IMR-90 (cell line): ENCODE measurements around the gene SPIN1. TPM values are rescaled to one million over a fixed set of nuclear protein-coding genes. Genes with fewer than 3 reads are reported as not detected.
"Not testable (repeated sequence)": the region's sequence is repeated elsewhere in the genome, so short reads cannot be mapped to it uniquely, and the experiment has no call there.

Source experiments
- ATAC-seq: fragments of 200-7000 bp; cut with Tn5 transposase; 2 replicates; pipeline ENCODE4 v1.9.1; 2020; ENCODE audit warnings: low read depth, mild to moderate bottlenecking, moderate library complexity
- BruUV-seq: library from RNA; stranded (reverse); fragments of 400-500 nt; replicated peaks from 2 replicates; lab custom pipeline; 2021; lab: Mats Ljungman, UMichigan
- CTCF ChIA-PET: fragments of 300-600 bp; formaldehyde crosslinking; extraction: SDS; loops from one replicate; lab custom pipeline; 2021; ENCODE audit warnings: antibody characterized with exemption; lab: Yijun Ruan, JAX
- POLR2A ChIA-PET: fragments of 300-600 bp; sonication (Branson Sonifier 250); formaldehyde crosslinking; loops from one replicate; lab custom pipeline; 2022; ENCODE audit warnings: antibody characterized with exemption; ENCODE audit not compliant: unreplicated experiment; lab: Charles Lee
- DNase-seq: peaks from one replicate; pipeline ENCODE4 v3.0.0; 2013
- H2AFZ ChIP-seq: replicated peaks from 2 replicates; pipeline ENCODE3; 2013; ENCODE audit warnings: low read length, mild to moderate bottlenecking; ENCODE audit not compliant: poor library complexity
- H2AK5ac ChIP-seq: 2 replicates; pipeline ENCODE4 v1.6.1; 2013; ENCODE audit warnings: low read depth, low read length, inconsistent platforms
- H2AK9ac ChIP-seq: replicated peaks from 2 replicates; pipeline ENCODE3; 2013; ENCODE audit warnings: mild to moderate bottlenecking, low read depth, low read length, moderate library complexity; ENCODE audit not compliant: poor library complexity
- H2BK120ac ChIP-seq: 2 replicates; pipeline ENCODE4 v1.6.1; 2013; ENCODE audit warnings: low read depth, low read length, inconsistent platforms
- H2BK15ac ChIP-seq: 3 replicates; pipeline ENCODE4 v1.6.1; 2013; ENCODE audit warnings: low read depth, low read length, inconsistent platforms
- H2BK20ac ChIP-seq: 2 replicates; pipeline ENCODE4 v1.6.1; 2013; ENCODE audit warnings: low read depth, mild to moderate bottlenecking, inconsistent platforms, low read length, moderate library complexity
- H2BK5ac ChIP-seq: 2 replicates; pipeline ENCODE4 v1.6.1; 2013; ENCODE audit warnings: mild to moderate bottlenecking, low read depth, low read length, inconsistent platforms; ENCODE audit not compliant: poor library complexity, severe bottlenecking
- H3K14ac ChIP-seq: replicated peaks from 2 replicates; pipeline ENCODE4 v1.6.1; 2013; ENCODE audit warnings: low read depth, low read length, inconsistent platforms
- H3K18ac ChIP-seq: 2 replicates; pipeline ENCODE4 v1.6.1; 2013; ENCODE audit warnings: low read depth, low read length, control low read depth
- H3K23ac ChIP-seq: 2 replicates; pipeline ENCODE4 v1.6.1; 2013; ENCODE audit warnings: low read depth, low read length, inconsistent platforms
- H3K27ac ChIP-seq: 2 replicates; pipeline ENCODE4 v1.5.1; 2013; ENCODE audit warnings: mild to moderate bottlenecking, control low read depth, low read length; ENCODE audit not compliant: insufficient read depth
- H3K27me3 ChIP-seq: 2 replicates; pipeline ENCODE4 v1.6.1; 2013; ENCODE audit warnings: low read length; ENCODE audit not compliant: control insufficient read depth, insufficient read depth
- H3K36me3 ChIP-seq: 2 replicates; pipeline ENCODE4 v1.6.1; 2013; ENCODE audit warnings: low read length, mixed read lengths; ENCODE audit not compliant: control insufficient read depth, insufficient read depth
- H3K4ac ChIP-seq: 2 replicates; pipeline ENCODE4 v1.6.1; 2013; ENCODE audit warnings: low read depth, low read length, inconsistent platforms
- H3K4me1 ChIP-seq: 2 replicates; pipeline ENCODE4 v1.6.1; 2013; ENCODE audit warnings: low read length, mixed read lengths; ENCODE audit not compliant: control insufficient read depth, insufficient read depth
- H3K4me2 ChIP-seq: 2 replicates; pipeline ENCODE4 v1.6.1; 2013; ENCODE audit warnings: low read depth, mild to moderate bottlenecking, control low read depth, low read length, moderate library complexity
- H3K4me3 ChIP-seq: 2 replicates; pipeline ENCODE4 v1.5.1; 2013; ENCODE audit warnings: low read depth, mild to moderate bottlenecking, control low read depth, low read length, moderate library complexity; ENCODE audit not compliant: insufficient read depth
- H3K56ac ChIP-seq: 2 replicates; pipeline ENCODE4 v1.6.1; 2013; ENCODE audit warnings: low read length, inconsistent platforms; ENCODE audit not compliant: insufficient read depth; ENCODE audit errors: extremely low read depth
- H3K79me1 ChIP-seq, 2 experiments: 2 replicates each; pipeline ENCODE4 v1.6.1; 2013; ENCODE audit warnings: low read length in 2 of 2, inconsistent platforms in 1 of 2, low read depth in 1 of 2
- H3K9ac ChIP-seq: 2 replicates; pipeline ENCODE4 v1.6.1; 2013; ENCODE audit warnings: low read depth, low read length, control low read depth
- H3K9me1 ChIP-seq: 2 replicates; pipeline ENCODE4 v1.6.1; 2013; ENCODE audit warnings: low read length, inconsistent platforms; ENCODE audit not compliant: insufficient read depth
- H3K9me3 ChIP-seq: 2 replicates; pipeline ENCODE4 v1.6.1; 2013; ENCODE audit warnings: low read length; ENCODE audit not compliant: control insufficient read depth, insufficient read depth
- H4K20me1 ChIP-seq: 2 replicates; pipeline ENCODE4 v1.6.1; 2013; ENCODE audit warnings: low read length, inconsistent platforms; ENCODE audit not compliant: insufficient read depth
- H4K5ac ChIP-seq: 2 replicates; pipeline ENCODE4 v1.6.1; 2013; ENCODE audit warnings: mild to moderate bottlenecking, low read depth, low read length, control low read depth
- H4K8ac ChIP-seq, 2 experiments: 2 replicates each; pipeline ENCODE4 v1.6.1; 2013; ENCODE audit warnings: low read depth in 2 of 2, low read length in 2 of 2, control low read depth in 1 of 2, inconsistent platforms in 1 of 2
- H4K91ac ChIP-seq: 2 replicates; pipeline ENCODE4 v1.6.1; 2013; ENCODE audit warnings: low read depth, low read length, inconsistent platforms; ENCODE audit not compliant: insufficient read depth
- WGBS, 2 experiments: methylation state at CpG; one replicate each; pipeline versions ENCODE4 v1.1.5 to v1.1.7; 2013; ENCODE audit warnings: missing lambda C conversion rate in 2 of 2; ENCODE audit not compliant: insufficient read length in 1 of 2; ENCODE audit errors: extremely low coverage in 2 of 2; 5-methylcytosine and 5-hydroxymethylcytosine counted together
- dilution Hi-C: fragments of 300-500 bp; cut with HindIII; formaldehyde crosslinking; loops from one replicate; pipeline ENCODE4 v1.14.3; 2018; ENCODE audit warnings: low sequenced_read_pairs; ENCODE audit not compliant: unreplicated experiment
- in situ Hi-C: fragments of 300-500 bp; cut with MboI; formaldehyde crosslinking; loops from 3 replicates; pipeline ENCODE4 v1.14.3; 2019; ENCODE audit warnings: low sequenced_read_pairs, inconsistent platforms, mixed read lengths
- intact Hi-C: fragments of 100-400 bp; cut with micrococcal nuclease; formaldehyde crosslinking; loops from 2 replicates; pipeline ENCODE4 v1.10.0; 2022
- polyA plus RNA-seq, 3 experiments: library from polyadenylated mRNA; depleted of rRNA; stranded (reverse); fragments of >200 nt; gene quantifications; 2 replicates each; pipeline ENCODE4 v1.2.3, GENCODE V29; 2012; ENCODE audit warnings: low replicate concordance in 1 of 3
- total RNA-seq: library from RNA; depleted of rRNA; stranded (reverse); fragments of >200 nt; gene quantifications from 2 replicates; pipeline ENCODE4 v1.2.3, GENCODE V29; 2012

The SPIN1 gene
- total and polyA plus RNA-seq, 2 of the 4 experiments (the other 2 are of a cell fraction): 63.3 to 141 TPM

- H2AK9ac ChIP-seq, in situ Hi-C loops, ATAC-seq, H3K4me2 ChIP-seq, H3K27me3 ChIP-seq, H2BK20ac ChIP-seq, H2BK15ac ChIP-seq, H2AFZ ChIP-seq, DNase-seq, H3K56ac ChIP-seq, H3K4ac ChIP-seq, dilution Hi-C loops, H3K9me3 ChIP-seq, H4K20me1 ChIP-seq, H3K4me1 ChIP-seq, POLR2A ChIA-PET, H4K8ac ChIP-seq, BruUV-seq, H3K23ac ChIP-seq, H3K18ac ChIP-seq, H2AK5ac ChIP-seq, H3K36me3 ChIP-seq, H2BK5ac ChIP-seq, H3K4me3 ChIP-seq, H3K9me1 ChIP-seq, H3K9ac ChIP-seq, H3K27ac ChIP-seq, H3K14ac ChIP-seq, H4K91ac ChIP-seq, H4K5ac ChIP-seq, H2BK120ac ChIP-seq: not testable (repeated sequence)
- H3K79me1 ChIP-seq: peaks cover 4 to 18% of the 10 kb centered on the region in 2 experiments; a peak in 3 of 4 replicates
- intact Hi-C loops: loop anchor here (5.0 kb wide), 2 partner anchors 189 to 214 kb away; no protein-coding TSS in a partner anchor
- CTCF ChIA-PET: interaction anchor here (0.6 kb wide), 1 partner anchor 107 kb away, joined by 3 read pairs; no protein-coding TSS in a partner anchor
- WGBS, 2 experiments: no CpG with 5 or more reads among the region's 4 CpGs
Observed at GRCh38 chr9:88386137-88386536, 2.1 kb upstream of the SPIN1 start.
